Progenitor cell of endocrine pancreas (in vitro differentiated cells): ENCODE results near the gene AOC3. TPM values are rescaled to one million over a fixed set of nuclear protein-coding genes. Genes with fewer than 3 reads are reported as not detected.

Experiments used
- DNase-seq: peaks from one replicate; pipeline ENCODE4 v3.0.0; 2021; ENCODE audit warnings: low spot score; ENCODE audit not compliant: unreplicated experiment
- H3K27ac Mint-ChIP-seq: 2 replicates; pipeline ENCODE4 v1.8.0; 2021; ENCODE audit warnings: mild to moderate bottlenecking, moderate library complexity, mixed read lengths
- H3K27me3 Mint-ChIP-seq: 2 replicates; pipeline ENCODE4 v1.8.0; 2021; ENCODE audit warnings: mixed read lengths
- H3K36me3 Mint-ChIP-seq: 2 replicates; pipeline ENCODE4 v1.8.0; 2022; ENCODE audit warnings: mixed read lengths; ENCODE audit not compliant: insufficient read depth
- H3K4me1 Mint-ChIP-seq: 2 replicates; pipeline ENCODE4 v1.8.0; 2021; ENCODE audit warnings: low read depth, mixed read lengths
- H3K4me3 Mint-ChIP-seq: 2 replicates; pipeline ENCODE4 v1.8.0; 2021; ENCODE audit warnings: low read depth, mild to moderate bottlenecking, moderate library complexity, mixed read lengths
- H3K9me3 Mint-ChIP-seq: 2 replicates; pipeline ENCODE4 v1.8.0; 2021; ENCODE audit warnings: low read depth, mixed read lengths
- CTCF ChIP-seq: fragments of 200-600 bp; sonication (generic); IDR thresholded peaks from one replicate; pipeline ENCODE4 v1.5.0; 2021; ENCODE audit warnings: antibody characterized with exemption, mild to moderate bottlenecking; ENCODE audit not compliant: unreplicated experiment
- total RNA-seq: library from RNA; stranded (reverse); gene quantifications from 2 replicates; pipeline ENCODE4 v1.2.1, GENCODE V29; 2021

Gene AOC3
- total RNA-seq, 1 donor from 2014 or later, result 1.2 TPM

- Mint-ChIP-seq H3K9me3 (no peaks in the 10 kb centered on the region), H3K27me3 (no peaks in the 10 kb centered on the region), H3K4me1 (no peaks in the 10 kb centered on the region), H3K36me3 (peaks cover 5% of the 10 kb centered on the region), H3K27ac (no peak overlapping the region), H3K4me3 (no peak overlapping the region)
- no peak for TF ChIP-seq CTCF
- DNase-seq, result no peak
These were observed 5.5 kb upstream of the AOC3 start for GRCh38 chr17:42845556-42845917.

- Mint-ChIP-seq H3K4me3 (no peak overlapping the region), H3K27ac (no peak overlapping the region), H3K27me3 (no peaks in the 10 kb centered on the region), H3K9me3 (no peaks in the 10 kb centered on the region), H3K36me3 (peaks cover 5% of the 10 kb centered on the region), H3K4me1 (no peaks in the 10 kb centered on the region)
- no peak for DNase-seq
- TF ChIP-seq CTCF, result no peak
These were observed 4.9 kb upstream of the AOC3 start for GRCh38 chr17:42845918-42846593.

GRCh38 chr17:42846594-42847280 is 4.3 kb upstream of the AOC3 start:
- no peaks in the 10 kb centered on the region for H3K9me3 Mint-ChIP-seq
- no peak for TF ChIP-seq CTCF
- H3K36me3 Mint-ChIP-seq, result peaks cover 5% of the 10 kb centered on the region
- DNase-seq, result no peak
- peak overlapping the region; percentile 20 for H3K27ac Mint-ChIP-seq
- no peak overlapping the region for H3K4me3 Mint-ChIP-seq
- H3K4me1 Mint-ChIP-seq, result no peaks in the 10 kb centered on the region
- H3K27me3 Mint-ChIP-seq, result no peaks in the 10 kb centered on the region

GRCh38 chr17:42848093-42848492 is 2.9 kb upstream of the AOC3 start:
- no peak for TF ChIP-seq CTCF
- Mint-ChIP-seq H3K4me1 (no peaks in the 10 kb centered on the region), H3K27me3 (no peaks in the 10 kb centered on the region), H3K9me3 (no peaks in the 10 kb centered on the region), H3K36me3 (peaks cover 2% of the 10 kb centered on the region), H3K4me3 (no peak overlapping the region), H3K27ac (no peak overlapping the region)
- no peak for DNase-seq

GRCh38 chr17:42849031-42849430 is 2.0 kb upstream of the AOC3 start:
- H3K27ac Mint-ChIP-seq, result no peak overlapping the region
- H3K27me3 Mint-ChIP-seq, result peaks cover 4% of the 10 kb centered on the region
- H3K36me3 Mint-ChIP-seq, result no peaks in the 10 kb centered on the region
- H3K4me1 Mint-ChIP-seq, result no peaks in the 10 kb centered on the region
- H3K9me3 Mint-ChIP-seq, result no peaks in the 10 kb centered on the region
- no peak for TF ChIP-seq CTCF
- no peak overlapping the region for H3K4me3 Mint-ChIP-seq
- no peak for DNase-seq
